Astrocyte (in vitro differentiated cells and primary cell): ENCODE data around the gene SAP130. TPM values are rescaled to one million over a fixed set of nuclear protein-coding genes. Genes with fewer than 3 reads are reported as not detected.

Experiments used
- DNase-seq: peaks from one replicate; pipeline ENCODE4 v3.0.0-alpha.2; 2010; ENCODE audit warnings: low read depth
- FAIRE-seq: peaks from 2 replicates; lab custom pipeline; 2011; peaks lifted over from hg19 to GRCh38; lab: Jason Lieb, UNC
- H2AFZ ChIP-seq: 2 replicates; pipeline ENCODE4 v1.6.0; 2012; ENCODE audit warnings: low read depth, low read length, inconsistent platforms
- H3K27ac ChIP-seq: 2 replicates; pipeline ENCODE4 v1.5.1; 2011; ENCODE audit warnings: low read depth, low read length, inconsistent platforms
- H3K27me3 ChIP-seq: 2 replicates; pipeline ENCODE4 v1.6.0; 2011; ENCODE audit warnings: low read length, inconsistent platforms; ENCODE audit not compliant: insufficient read depth
- H3K36me3 ChIP-seq: 2 replicates; pipeline ENCODE4 v1.5.1; 2011; ENCODE audit warnings: low read length, inconsistent platforms; ENCODE audit not compliant: insufficient read depth
- H3K4me1 ChIP-seq: 2 replicates; pipeline ENCODE4 v1.5.1; 2011; ENCODE audit warnings: low read length, inconsistent platforms; ENCODE audit not compliant: insufficient read depth
- H3K4me2 ChIP-seq: 2 replicates; pipeline ENCODE4 v1.6.0; 2012; ENCODE audit warnings: low read length, inconsistent platforms
- H3K4me3 ChIP-seq: 2 replicates; pipeline ENCODE4 v1.5.1; 2011; ENCODE audit warnings: low read depth, mild to moderate bottlenecking, low read length, inconsistent platforms; ENCODE audit not compliant: insufficient read depth
- H3K79me2 ChIP-seq: 2 replicates; pipeline ENCODE4 v1.6.0; 2012; ENCODE audit warnings: mild to moderate bottlenecking, low read length, inconsistent platforms; ENCODE audit not compliant: insufficient read depth
- H3K9ac ChIP-seq: 2 replicates; pipeline ENCODE4 v1.6.0; 2012; ENCODE audit warnings: mild to moderate bottlenecking, low read length, inconsistent platforms
- H3K9me3 ChIP-seq: 2 replicates; pipeline ENCODE4 v1.5.1; 2012; ENCODE audit warnings: low read depth, mild to moderate bottlenecking, low read length, inconsistent platforms; ENCODE audit not compliant: insufficient read depth
- H4K20me1 ChIP-seq: 2 replicates; pipeline ENCODE4 v1.6.0; 2012; ENCODE audit warnings: low read length, inconsistent platforms; ENCODE audit not compliant: insufficient read depth
- H3K27ac Mint-ChIP-seq: one replicate; pipeline ENCODE4 v1.8.0; 2021; ENCODE audit warnings: mild to moderate bottlenecking, mixed read lengths; ENCODE audit not compliant: unreplicated experiment
- H3K27me3 Mint-ChIP-seq: one replicate; pipeline ENCODE4 v1.8.0; 2021; ENCODE audit warnings: low read depth, mixed read lengths; ENCODE audit not compliant: unreplicated experiment
- H3K36me3 Mint-ChIP-seq: one replicate; pipeline ENCODE4 v1.8.0; 2021; ENCODE audit warnings: low read depth, mixed read lengths; ENCODE audit not compliant: unreplicated experiment
- H3K4me1 Mint-ChIP-seq: one replicate; pipeline ENCODE4 v1.8.0; 2021; ENCODE audit warnings: low read depth, mixed read lengths; ENCODE audit not compliant: unreplicated experiment
- H3K4me3 Mint-ChIP-seq: one replicate; pipeline ENCODE4 v1.8.0; 2021; ENCODE audit warnings: mild to moderate bottlenecking, moderate library complexity, mixed read lengths; ENCODE audit not compliant: unreplicated experiment
- H3K9me3 Mint-ChIP-seq: one replicate; pipeline ENCODE4 v1.8.0; 2021; ENCODE audit warnings: mild to moderate bottlenecking, mixed read lengths; ENCODE audit not compliant: unreplicated experiment
- CTCF ChIP-seq: IDR thresholded peaks from 2 replicates; pipeline ENCODE4 v1.5.1; 2011; ENCODE audit warnings: low read depth, mild to moderate bottlenecking, inconsistent platforms, low read length, moderate library complexity; ENCODE audit not compliant: insufficient read depth
- EZH2 ChIP-seq: IDR thresholded peaks from 2 replicates; pipeline ENCODE4 v1.6.1; 2012; ENCODE audit warnings: mild to moderate bottlenecking, low read length, inconsistent platforms; ENCODE audit not compliant: insufficient read depth
- total RNA-seq: library from RNA; stranded (reverse); gene quantifications from 2 replicates; pipeline ENCODE4 v1.2.1, GENCODE V29; 2021

SAP130 gene
- total RNA-seq, 1 donor from 2014 or later = 24.6 TPM

- DNase-seq (no peak), FAIRE-seq (no peak)
- H3K27me3 Mint-ChIP-seq = peaks cover 2% of the 10 kb centered on the region
Measured at GRCh38 chr2:128073278-128073677, 45.4 kb upstream of the SAP130 start.

GRCh38 chr2:128069769-128070168 lies 41.9 kb upstream of the SAP130 start:
- Mint-ChIP-seq H3K27ac (no peak overlapping the region), H3K9me3 (no peaks in the 10 kb centered on the region), H3K36me3 (no peaks in the 10 kb centered on the region), H3K27me3 (no peaks in the 10 kb centered on the region), H3K4me1 (no peaks in the 10 kb centered on the region), H3K4me3 (no peak overlapping the region)
- Histone ChIP-seq H3K4me2 (no peak overlapping the region), H3K79me2 (no peaks in the 10 kb centered on the region), H3K36me3 (no peaks in the 10 kb centered on the region), H2AFZ (no peak overlapping the region), H3K4me1 (no peaks in the 10 kb centered on the region), H3K9me3 (no peaks in the 10 kb centered on the region), H3K27me3 (no peaks in the 10 kb centered on the region), H3K4me3 (no peak overlapping the region), H3K9ac (no peak overlapping the region), H4K20me1 (no peaks in the 10 kb centered on the region), H3K27ac (no peak overlapping the region)
- DNase-seq (peak; percentile 61), FAIRE-seq (no peak)
- TF ChIP-seq CTCF (no peak), EZH2 (no peak)

More at GRCh38 chr2:128073278-128073677, 45.4 kb upstream of the SAP130 start:
- no peaks in the 10 kb centered on the region for H3K36me3 ChIP-seq
- no peaks in the 10 kb centered on the region for H4K20me1 ChIP-seq
- no peak overlapping the region for H3K27ac ChIP-seq
- no peaks in the 10 kb centered on the region for H3K9me3 ChIP-seq
- Mint-ChIP-seq H3K36me3 (no peaks in the 10 kb centered on the region), H3K4me1 (no peaks in the 10 kb centered on the region), H3K27ac (no peak overlapping the region), H3K9me3 (peaks cover 2% of the 10 kb centered on the region), H3K4me3 (no peak overlapping the region)
- TF ChIP-seq CTCF (no peak), EZH2 (no peak)
- H3K4me2 ChIP-seq = no peak overlapping the region
- H3K27me3 ChIP-seq = no peaks in the 10 kb centered on the region
- H3K9ac ChIP-seq = no peak overlapping the region
- no peak overlapping the region for H3K4me3 ChIP-seq
- H3K4me1 ChIP-seq = no peaks in the 10 kb centered on the region
- H3K79me2 ChIP-seq = no peaks in the 10 kb centered on the region
- no peak overlapping the region for H2AFZ ChIP-seq

- Histone ChIP-seq H3K9ac (no peak overlapping the region), H3K27ac (no peak overlapping the region), H3K4me2 (no peak overlapping the region), H3K27me3 (no peaks in the 10 kb centered on the region), H3K36me3 (no peaks in the 10 kb centered on the region), H3K9me3 (no peaks in the 10 kb centered on the region), H4K20me1 (no peaks in the 10 kb centered on the region), H3K79me2 (no peaks in the 10 kb centered on the region), H3K4me3 (no peak overlapping the region), H2AFZ (no peak overlapping the region), H3K4me1 (no peaks in the 10 kb centered on the region)
- FAIRE-seq (no peak), DNase-seq (no peak)
- H3K4me3 Mint-ChIP-seq = no peak overlapping the region
- H3K27ac Mint-ChIP-seq = no peak overlapping the region
- no peaks in the 10 kb centered on the region for H3K9me3 Mint-ChIP-seq
- no peaks in the 10 kb centered on the region for H3K36me3 Mint-ChIP-seq
- H3K4me1 Mint-ChIP-seq = no peaks in the 10 kb centered on the region
- no peak for TF ChIP-seq EZH2
- TF ChIP-seq CTCF = no peak
- peaks cover 3% of the 10 kb centered on the region for H3K27me3 Mint-ChIP-seq
Measured at GRCh38 chr2:128064353-128064752, 36.5 kb upstream of the SAP130 start.
